GM19099 (cell line): ENCODE results near the gene SLC6A19.

Experiments
- POLR2A ChIP-seq: IDR thresholded peaks from 3 replicates; pipeline ENCODE4 v1.6.1; 2011; ENCODE audit warnings: low read depth; ENCODE audit not compliant: insufficient read length; ENCODE audit errors: extremely low read depth

Gene SLC6A19

DNA sequence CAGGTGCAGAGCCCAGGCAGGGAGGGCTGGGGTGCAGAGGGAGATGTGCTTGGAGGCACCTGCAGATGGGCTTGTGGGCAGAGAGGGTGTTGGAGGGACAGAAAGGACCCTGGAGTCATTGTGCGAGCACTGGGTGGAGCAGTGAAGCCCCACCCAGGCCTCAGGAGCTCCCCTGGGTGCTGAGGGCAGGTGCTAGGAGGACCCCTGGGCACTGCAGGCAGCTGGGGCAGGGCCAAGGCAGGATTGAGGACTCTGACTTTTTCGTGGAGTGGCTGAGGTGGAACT is 13.5 kb downstream of the SLC6A19 start:
- TF ChIP-seq POLR2A = no peak

DNA sequence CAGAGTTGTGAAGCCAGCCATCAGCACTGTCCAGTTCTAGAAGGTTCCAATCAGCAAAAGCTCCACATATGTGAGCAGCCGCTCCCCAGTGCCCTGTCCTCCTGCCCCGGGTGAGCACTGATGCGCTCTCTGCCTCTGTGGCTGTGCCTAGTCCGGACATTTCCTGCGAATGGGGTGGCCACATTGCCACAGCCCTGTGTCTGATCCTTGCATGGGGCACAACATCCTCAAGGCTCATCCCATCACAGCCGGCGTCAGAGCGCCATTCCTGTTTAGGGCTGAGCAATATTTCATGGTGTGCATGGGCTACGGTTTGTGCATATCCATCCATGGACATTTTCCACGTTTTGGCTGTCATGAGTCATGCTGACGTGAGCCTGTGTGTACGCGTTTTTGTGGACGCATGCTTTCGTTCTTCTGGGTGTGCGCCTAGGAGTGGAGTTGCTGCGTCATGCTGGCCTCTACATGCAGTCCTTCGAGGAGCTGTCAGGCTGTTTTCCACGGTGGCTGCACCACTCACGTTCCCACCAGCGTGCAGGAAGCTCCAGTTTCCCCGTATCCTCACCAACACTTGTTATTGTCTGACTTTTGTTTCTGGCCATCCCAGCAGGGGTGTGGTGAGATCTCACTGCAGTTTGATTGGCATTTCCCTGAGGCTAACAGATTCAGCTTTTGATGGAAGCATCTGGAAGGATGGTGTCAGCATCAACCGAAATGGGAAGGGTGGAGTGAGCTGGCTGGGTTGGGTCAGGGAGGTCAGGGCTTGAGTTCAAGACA is 14.1 kb downstream of the SLC6A19 start:
- no peak for TF ChIP-seq POLR2A

DNA sequence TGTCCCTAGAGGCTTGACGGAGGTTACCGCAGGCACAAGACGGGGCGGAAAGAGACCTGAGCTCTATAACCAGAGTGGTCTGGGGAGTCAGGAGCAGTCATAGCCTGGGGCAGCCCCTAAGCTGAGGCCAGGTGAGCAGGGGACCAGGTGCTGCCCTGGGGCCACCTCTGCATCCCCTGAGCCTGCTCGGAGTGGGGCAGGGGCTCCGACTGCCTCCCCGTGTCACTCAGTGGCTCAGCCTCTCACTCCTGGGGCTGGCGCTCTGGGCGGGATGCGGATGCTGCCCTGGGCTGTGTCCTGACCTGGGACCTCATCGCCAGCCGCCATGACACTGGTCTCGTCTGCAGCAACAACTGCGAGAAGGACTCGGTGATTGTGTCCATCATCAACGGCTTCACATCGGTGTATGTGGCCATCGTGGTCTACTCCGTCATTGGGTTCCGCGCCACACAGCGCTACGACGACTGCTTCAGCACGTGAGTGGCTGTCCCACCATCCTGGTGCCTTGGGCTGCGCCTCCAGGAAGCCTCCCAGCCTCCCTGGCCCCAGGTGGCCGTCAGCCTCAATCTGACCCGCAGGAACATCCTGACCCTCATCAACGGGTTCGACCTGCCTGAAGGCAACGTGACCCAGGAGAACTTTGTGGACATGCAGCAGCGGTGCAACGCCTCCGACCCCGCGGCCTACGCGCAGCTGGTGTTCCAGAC is 15.0 kb downstream of the SLC6A19 start:
- no peak for TF ChIP-seq POLR2A

DNA sequence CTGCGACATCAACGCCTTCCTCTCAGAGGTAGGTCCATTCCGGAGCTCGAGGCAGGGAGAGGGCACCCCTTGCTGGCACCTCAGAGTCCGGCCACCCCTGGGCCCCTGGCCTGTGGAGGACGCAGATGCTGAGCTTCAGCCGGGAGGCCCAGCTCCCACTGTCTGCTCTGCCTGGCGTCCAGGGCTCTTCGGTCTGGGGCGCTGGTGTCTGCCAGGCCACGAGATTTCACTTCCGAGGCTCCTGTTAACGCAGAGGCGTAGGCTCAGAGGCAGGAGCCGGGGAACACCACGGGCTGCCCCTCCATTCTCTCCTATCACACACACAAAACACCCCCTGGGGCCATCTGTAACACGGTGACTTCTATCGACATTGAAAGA is 15.5 kb downstream of the SLC6A19 start:
- TF ChIP-seq POLR2A = no peak

DNA sequence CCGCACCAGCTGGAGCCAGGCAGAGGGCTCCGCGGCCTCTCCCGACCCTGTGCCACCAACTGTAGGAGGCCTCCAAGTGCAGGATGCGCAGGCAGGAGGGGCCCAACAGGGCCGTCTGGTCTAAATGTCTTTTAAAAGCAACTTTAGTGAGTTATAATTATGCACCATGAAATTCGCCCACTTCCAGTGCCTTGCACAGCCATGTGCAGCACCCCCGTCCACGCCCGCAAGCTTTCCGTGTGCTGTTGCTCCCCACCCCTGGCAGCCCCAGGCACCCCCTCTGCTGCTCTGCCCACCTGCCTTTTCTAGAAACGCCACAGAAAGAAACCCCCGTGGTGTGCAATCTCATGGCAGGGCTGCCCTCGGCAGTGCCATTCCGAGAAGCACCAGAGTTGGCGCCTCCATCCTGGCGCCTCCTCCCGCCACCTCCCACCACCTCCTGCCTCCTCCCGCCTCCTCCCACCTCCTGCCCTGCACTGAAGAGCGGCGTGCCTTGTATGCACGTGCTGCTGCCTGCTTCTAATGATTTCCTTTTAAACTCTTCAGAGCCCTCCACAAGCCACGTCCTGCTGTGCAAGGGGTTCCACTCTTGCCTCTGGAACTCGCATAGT is 16.3 kb downstream of the SLC6A19 start:
- TF ChIP-seq POLR2A = no peak

DNA sequence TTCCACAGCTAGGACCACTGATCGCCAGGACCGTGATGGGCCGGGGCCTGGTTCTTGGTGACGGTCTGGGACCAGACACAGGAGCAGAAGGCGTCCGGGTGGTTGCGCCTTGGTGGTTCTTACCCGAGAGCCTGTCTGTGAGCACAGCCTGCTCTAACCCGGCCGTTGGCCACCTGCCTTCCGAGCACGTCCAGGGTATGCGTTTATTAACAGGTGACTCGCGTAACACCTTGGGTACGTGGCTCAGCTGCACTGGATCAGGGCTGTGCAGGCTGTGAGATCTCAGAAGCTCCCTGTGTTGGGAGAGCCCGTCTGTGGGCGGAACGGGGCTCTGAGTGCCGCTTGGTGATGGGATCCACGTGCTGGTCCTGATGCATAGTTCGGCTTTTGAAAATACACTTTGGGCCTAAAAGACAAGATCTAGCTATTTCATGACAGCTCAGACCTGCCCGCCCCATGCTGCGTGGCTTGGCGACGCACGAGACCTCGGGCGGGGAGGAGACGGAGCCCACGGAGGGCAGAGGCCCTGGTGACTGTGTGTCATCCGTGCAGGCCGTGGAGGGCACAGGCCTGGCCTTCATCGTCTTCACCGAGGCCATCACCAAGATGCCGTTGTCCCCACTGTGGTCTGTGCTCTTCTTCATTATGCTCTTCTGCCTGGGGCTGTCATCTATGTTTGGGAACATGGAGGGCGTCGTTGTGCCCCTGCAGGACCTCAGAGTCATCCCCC is 17.1 kb downstream of the SLC6A19 start:
- no peak for TF ChIP-seq POLR2A

DNA sequence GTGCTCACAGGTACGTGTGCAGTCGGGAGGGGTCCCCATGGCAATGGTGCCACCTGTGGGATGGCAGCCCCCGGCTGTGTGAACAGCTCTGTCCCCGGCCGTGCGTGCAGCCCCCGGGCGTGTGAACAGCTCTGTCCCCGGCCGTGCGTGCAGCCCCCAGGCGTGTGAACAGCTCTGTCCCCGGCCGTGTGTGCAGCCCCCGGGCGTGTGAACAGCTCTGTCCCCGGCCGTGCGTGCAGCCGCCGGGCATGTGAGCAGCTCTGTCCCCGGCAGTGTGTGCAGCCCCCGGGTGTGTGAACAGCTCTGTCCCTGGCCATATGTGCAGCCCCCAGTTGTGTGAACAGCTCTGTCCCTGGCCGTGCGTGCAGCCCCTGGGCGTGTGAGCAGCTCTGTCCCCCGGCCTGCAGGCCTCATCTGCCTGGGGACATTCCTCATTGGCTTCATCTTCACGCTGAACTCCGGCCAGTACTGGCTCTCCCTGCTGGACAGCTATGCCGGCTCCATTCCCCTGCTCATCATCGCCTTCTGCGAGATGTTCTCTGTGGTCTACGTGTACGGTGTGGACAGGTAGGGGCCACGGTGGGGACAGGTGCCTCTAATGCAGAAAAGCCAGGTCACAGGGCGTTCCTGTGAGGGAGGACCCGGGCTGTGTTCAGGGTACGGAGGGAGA is 17.8 kb downstream of the SLC6A19 start:
- no peak for TF ChIP-seq POLR2A

DNA sequence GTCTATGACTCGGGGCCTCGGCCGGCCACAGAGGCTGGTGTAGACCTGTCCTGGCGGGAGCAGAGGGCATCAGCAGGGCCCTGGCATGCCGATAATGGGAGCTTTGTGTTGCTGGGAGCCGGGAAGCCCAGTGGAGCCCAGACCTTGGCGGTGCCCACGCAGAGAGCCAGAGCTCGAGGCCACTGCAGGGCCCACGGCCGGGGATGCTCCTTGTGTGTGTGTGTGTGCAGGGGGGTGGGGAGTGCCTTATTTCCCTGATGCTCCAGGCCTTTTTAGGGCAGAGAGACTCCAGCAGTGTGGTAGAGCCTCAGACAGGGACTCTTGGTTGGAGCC is 18.3 kb downstream of the SLC6A19 start:
- no peak for TF ChIP-seq POLR2A

DNA sequence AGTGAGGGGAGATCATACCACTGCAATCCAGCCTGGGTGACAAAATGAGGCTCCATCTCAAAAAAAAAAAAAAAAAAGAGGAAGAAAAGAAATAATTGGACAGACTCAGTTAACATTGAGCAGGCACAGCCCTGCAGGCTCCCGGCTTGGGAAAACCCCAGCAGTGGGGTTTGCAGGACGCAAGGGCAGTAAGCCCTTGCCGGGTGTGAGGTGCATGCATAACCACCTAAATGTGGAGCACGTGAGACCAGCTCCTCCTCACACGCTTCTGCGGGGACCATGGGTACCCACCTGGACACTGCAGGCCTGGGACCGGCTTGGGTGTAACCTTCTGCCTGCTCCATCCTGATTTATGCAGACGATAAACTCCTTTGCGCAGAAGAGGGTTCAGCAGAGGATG is 19.0 kb downstream of the SLC6A19 start:
- TF ChIP-seq POLR2A = no peak

DNA sequence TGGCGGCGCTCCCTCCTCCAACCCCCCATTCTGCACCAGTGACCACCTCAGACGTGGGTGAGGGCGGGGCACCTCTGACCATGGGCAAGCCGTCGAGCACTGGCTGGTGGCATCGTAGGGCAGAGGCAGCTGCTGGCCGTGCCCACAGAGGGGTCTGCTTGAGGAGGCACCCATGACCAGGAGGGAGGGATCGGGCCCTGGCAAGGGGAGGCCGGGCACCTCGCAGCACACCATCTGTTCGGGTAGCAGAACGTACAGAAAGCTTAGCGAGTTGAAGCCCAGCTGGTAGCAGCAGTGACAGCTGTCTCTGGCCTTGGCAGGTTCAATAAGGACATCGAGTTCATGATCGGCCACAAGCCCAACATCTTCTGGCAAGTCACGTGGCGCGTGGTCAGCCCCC is 19.4 kb downstream of the SLC6A19 start:
- no peak for TF ChIP-seq POLR2A

DNA sequence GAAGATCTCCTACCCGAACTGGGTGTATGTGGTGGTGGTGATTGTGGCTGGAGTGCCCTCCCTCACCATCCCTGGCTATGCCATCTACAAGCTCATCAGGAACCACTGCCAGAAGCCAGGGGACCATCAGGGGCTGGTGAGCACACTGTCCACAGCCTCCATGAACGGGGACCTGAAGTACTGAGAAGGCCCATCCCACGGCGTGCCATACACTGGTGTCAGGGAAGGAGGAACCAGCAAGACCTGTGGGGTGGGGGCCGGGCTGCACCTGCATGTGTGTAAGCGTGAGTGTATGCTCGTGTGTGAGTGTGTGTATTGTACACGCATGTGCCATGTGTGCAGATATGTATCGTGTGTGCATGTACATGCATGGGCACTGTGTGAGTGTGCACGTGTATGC is 20.3 kb downstream of the SLC6A19 start:
- TF ChIP-seq POLR2A = no peak

DNA sequence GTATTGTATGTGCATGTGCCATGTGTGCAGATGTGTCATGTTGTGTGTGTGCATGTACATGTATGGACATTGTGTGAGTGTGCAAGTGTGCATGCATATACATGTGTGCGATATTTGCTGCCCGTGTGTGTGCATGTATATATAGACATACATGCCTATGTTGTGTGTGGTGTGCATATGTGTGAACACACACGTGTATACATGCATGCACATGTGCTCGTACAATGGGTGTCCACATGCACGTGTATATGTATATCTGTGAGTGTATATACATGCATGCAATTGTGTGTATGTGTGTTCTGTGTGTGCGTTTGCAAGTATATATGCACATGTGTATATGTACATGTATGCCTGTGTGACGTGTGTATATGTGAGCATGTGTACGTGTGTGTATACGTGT is 20.8 kb downstream of the SLC6A19 start:
- TF ChIP-seq POLR2A = no peak

DNA sequence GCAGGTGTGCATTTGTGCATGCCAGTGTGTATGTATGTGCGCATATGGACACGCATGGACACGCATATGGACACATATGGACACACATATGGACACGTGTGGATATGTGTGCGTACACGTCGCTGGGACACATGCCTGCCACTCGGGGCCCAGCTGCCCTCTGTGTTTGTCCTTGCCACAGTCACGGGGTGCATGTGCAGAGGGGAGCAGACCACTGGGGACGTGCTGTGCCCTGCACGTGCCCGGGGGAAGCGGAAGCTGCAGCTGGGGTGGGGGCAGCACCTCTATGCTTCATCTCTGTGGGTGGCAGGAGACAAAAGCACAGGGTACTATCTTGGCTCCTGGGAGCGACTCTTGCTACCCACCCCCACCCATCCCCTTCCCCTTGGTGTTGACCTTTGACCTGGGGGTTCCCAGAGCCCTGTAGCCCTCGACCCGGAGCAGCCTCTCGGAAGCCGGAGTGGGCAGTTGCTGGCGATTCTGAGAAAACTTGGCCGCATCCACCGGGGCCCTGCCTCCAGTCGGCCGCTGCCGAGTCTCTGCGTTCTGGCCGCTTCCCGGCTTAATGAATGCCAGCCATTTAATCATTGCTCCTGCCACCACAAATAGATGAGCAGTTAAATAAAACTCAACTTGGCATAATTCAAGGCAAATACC is 21.4 kb downstream of the SLC6A19 start:
- no peak for TF ChIP-seq POLR2A

DNA sequence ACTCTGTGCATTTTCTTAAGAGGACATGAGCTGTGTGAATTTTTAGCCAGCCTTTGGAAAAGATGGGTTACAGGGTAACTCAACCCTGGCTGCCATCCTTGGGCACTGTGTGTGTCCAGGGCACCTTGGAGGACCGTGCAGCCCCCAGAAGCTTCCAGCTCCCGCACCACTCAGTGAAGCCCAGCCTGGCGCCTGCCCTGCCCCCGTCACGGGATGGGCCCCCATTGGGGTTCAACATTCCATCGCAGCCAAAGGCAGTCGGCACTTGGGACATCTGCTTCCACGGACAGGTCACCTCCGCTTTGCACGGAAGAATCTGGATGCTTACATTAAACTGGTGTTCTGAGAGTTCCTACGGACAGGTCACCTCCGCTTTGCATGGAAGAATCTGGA is 21.9 kb downstream of the SLC6A19 start:
- no peak for TF ChIP-seq POLR2A

DNA sequence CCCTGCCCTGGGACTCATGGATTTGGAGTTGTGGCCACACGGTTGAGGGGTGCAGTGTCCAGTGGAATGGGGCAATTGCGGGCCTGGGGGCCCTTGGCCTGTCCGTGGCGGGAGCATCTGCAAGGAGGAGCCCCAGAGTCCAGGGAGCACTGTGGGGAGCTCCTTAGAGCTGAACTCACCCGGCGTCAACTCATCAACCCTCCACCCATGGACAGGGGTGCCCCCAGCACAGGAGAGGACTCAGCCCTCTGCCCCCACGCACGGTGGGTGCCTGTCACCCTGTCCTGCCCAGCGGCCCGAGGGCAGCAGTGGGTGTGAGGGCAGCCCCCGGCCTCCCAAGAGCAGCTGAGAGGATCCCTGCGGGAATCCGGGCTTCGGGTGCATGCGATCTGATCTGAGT is 23.2 kb downstream of the SLC6A19 start:
- no peak for TF ChIP-seq POLR2A
